SW480 (cell line): ENCODE results near the gene CYP2W1.
"Not testable (repeated sequence)": the region's sequence is repeated elsewhere in the genome, so short reads cannot be mapped to it uniquely, and the experiment has no call there.

ENCODE experiments used
- DNase-seq: peaks from one replicate; pipeline ENCODE4 v3.0.0-alpha.2; 2016; ENCODE audit warnings: low spot score

The CYP2W1 gene

DNA sequence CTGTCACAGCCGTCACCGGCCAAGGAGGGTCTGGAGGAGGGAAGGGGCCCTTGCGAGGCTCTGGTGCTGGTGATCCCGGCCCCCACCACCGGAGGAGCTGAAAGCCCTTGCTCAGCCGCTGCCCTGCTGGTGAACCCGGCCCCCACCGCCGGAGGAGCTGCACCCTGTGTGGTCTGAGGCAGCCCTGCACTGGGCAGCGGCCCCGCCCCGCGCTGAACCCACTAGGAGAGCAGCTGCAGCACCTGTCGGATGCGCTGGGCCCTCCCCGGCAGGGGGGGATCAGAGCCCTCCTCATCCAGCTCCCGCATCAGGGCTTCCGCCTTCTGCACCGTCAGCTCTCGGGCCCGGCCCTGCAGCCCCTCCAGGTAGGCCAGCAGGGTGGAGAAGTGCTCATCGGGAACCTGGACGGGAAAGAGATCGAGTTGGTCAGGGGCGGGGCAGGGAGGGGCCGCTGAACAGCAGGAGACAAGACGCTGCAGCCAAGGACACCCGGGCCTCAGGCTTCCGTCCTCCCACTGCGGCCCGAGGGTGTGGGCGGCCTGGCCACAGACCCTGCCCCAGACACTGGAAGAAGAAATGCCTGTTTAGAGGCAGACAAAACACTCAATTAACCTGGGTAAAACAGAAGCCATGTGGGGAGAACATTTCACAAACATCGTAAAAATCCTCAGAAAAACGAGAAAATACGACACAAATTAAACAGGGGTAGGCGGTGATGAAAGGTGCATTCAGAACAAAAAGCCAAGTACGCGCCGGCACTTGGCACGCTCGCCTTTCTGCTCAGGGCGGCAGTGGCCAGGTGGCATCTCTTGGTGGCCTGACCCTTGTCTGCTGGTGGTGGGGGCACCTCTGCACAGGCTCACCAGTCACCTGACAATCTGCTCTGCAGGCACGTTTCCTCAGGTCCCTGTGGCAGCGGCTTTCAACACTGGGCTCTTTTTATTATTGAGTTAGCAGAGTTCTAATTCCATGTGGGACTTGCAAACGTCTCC, 14.7 kb downstream of the CYP2W1 start:
- no peak for DNase-seq

DNA sequence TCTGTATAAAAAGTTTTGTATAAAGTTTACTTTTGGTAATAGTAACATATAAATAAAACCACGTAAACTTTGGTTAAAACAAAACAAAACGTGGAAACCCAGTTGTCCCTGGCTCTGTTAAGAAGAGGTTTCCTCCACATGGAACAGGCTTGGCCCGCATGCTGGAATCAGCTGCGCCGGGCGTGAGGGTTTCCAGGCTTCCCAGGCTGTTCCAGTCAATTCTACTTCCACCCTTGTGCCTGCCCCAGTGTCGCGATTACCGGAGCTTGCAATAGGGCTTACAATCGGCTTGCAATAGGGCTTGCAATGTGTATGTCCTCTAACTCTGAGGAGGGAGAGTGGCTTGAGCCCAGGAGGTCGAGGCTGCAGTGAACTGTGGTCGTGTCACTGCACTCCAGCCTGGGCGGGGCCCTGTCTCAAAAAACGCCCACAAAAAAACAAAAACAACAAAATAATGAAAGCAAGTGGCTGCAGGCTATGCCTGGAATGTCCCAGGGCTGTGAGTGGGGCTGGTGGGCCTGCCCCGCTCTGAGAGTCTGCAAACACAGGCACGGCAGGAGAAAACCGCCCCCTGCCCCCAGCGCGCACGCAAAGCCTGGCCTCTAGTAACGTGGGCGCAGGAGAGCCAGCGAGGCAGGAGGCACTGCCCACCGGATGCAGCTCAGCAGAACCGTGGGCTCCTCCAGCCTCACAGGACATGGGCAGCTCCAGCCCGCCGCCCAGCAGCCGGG, 16.3 kb downstream of the CYP2W1 start:
- no peak for DNase-seq

DNA sequence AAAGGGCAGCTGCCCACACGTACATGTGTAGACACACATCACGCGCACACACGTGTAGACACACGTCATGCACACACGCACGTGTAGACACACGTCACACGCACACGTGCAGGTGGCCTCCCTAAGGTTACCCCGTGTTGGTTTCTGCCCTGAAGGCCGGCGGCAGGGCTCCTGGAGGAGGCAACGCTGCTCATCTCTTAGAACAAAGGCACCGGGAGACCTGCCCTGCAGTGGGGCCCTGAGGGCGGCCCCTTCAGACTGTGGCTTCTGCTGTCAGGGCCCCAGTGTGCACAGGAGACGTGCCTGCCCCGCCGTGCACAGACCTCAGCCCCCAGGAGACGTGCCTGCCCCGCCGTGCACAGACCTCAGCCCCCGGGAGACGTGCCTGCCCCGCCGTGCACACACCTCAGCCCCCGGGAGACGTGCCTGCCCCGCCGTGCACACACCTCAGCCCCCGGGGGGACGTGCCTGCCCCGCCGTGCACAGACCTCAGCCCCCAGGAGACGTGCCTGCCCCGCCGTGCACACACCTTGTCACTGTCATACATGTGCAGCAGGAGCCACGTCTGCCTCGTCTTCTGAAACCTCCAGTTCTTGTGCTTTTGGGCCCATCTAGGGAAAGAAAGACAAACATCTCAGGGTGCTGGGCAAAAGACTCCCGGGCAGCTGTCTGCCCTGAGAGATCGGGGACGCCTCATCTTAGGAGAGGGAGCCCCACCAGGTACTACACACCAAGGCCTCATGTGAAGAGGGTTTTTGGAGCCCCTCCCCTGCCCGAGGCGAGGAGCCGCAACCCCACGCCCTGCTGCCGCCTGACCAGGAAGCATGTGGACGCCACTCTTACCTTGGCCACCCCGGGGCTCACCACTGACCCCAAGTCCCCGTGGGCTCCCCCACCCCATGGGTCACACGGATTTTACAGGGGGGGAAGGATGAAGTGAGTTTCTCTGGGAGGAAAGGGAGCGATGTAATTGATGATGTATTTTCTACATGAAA, 17.3 kb downstream of the CYP2W1 start:
- no peak for DNase-seq

DNA sequence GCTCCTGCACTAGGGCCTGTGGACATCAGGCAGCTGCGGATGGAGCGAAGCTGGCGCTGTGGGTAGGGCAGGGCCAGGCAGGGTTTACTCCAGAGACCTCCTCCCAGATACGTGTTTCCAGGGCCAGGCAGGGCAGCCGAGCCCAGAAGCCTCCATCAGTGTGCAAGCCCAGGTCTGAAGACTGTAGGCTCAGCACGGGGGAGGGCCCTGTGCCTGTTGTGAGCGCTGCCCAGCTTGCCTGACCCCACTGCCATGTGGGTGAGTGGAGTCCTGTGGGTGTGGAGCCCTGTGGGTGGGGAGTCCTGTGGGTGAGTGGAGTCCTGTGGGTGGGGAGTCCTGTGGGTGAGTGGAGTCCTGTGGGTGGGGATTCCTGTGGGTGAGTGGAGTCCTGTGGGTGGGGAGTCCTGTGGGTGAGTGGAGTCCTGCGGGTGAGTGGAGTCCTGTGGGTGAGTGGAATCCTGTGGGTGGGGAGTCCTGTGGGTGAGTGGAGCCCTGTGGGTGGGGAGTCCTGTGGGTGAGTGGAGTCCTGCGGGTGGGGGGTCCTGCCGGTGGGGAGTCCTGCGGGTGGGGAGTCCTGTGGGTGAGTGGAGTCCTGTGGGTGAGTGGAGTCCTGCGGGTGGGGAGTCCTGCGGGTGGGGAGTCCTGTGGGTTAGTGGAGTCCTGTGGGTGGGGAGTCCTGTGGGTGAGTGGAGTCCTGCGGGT, 18.2 kb downstream of the CYP2W1 start:
- not testable (repeated sequence) for DNase-seq

DNA sequence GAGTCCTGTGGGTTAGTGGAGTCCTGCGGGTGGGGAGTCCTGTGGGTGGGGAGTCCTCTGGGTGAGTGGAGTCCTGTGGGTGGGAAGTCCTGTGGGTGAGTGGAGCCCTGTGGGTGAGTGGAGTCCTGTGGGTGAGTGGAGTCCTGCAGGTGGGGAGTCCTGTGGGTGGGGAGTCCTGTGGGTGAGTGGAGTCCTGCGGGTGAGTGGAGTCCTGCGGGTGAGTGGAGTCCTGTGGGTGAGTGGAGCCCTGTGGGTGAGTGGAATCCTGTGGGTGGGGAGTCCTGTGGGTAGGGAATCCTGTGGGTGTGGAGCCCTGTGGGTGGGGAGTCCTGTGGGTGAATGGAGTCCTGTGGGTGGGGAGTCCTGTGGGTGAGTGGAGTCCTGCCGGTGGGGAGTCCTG, 19.0 kb downstream of the CYP2W1 start:
- not testable (repeated sequence) for DNase-seq

DNA sequence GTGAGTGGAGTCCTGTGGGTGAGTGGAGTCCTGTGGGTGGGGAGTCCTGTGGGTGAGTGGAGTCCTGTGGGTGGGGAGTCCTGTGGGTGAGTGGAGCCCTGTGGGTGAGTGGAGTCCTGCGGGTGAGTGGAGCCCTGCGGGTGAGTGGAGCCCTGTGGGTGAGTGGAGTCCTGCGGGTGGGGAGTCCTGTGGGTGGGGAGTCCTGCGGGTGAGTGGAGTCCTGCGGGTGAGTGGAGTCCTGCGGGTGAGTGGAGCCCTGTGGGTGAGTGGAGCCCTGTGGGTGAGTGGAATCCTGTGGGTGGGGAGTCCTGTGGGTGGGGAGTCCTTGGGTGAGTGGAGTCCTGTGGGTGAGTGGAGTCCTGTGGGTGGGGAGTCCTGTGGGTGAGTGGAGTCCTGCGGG, 19.5 kb downstream of the CYP2W1 start:
- not testable (repeated sequence) for DNase-seq

DNA sequence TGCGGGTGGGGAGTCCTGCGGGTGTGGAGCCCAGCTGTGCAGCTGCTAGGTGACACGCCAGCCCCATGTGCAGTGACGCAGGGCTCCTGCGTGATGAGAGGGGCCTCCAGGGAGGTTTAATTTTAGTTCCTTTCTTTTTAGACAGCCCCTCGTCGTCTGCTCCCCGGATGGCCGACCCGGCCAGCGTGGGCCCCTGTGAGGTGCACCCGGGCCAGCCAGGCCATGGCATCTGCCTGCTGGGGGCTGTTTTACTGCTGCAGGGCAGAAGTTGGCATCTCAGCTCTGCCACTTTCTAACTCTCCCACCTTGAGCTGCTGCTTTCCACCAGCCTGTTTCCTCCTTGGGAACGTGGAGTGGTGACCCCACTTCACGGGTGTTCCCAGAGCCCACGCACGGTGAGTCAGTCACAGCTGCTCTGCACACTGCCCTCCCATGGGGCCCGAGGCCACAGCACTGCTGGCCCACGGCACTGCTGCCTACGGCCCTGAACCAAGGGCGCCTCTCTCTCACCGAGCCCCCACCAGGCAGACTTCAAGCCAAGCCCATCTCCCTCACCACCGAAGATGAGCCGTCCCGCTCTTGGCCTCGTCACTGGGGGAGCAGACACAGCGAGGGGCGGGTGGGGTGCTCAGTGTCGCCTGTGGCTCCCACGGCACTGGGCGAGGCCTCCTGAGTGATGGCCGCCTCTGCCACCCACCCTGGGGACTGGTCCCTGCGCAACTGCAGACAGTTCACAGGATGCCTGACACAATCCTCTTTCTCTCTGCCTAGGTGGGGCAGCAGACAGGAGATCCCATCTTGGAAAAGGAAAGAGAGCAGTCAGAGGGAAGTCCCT, 21.3 kb downstream of the CYP2W1 start:
- no peak for DNase-seq

DNA sequence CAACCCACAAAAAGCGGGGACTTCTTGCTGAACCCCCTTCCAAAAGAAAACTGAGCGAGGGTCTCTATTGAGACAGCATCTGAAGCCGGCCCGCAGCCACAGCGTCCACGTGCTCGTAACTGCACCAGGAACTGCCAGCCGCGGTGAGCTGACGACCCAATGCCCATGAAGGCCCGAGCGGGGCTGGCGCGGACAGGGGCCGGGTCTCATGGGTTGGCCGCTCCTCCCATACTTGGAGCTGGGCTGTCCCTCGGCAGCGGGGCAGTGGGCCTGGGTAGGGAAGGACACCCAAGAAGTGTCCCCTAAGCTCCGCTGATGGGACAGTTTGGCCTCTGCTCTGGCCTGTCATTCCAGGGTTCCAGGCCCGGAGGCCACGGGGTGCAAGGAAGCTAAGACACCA, 22.3 kb downstream of the CYP2W1 start:
- DNase-seq: no peak

DNA sequence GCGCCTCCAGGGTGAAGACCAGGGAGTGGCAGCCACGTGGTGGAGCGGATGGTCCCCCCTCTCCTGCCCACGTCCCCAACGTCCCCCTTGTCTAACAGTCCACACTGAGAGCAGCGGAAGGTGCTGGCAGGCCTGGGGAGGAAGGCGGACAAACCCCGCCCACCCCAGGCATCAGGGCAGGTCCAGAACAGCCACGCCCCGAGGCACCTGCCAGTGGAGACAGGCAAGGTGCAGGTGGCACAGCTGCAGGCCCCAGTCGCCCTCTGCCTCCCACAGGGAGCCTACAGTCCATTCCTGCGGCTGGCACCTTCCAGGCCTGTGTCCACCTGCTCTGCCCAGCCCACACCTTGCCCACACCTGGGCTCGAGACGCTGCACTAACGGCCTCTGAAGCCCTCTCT, 24.9 kb downstream of the CYP2W1 start:
- peak; percentile 39 for DNase-seq

DNA sequence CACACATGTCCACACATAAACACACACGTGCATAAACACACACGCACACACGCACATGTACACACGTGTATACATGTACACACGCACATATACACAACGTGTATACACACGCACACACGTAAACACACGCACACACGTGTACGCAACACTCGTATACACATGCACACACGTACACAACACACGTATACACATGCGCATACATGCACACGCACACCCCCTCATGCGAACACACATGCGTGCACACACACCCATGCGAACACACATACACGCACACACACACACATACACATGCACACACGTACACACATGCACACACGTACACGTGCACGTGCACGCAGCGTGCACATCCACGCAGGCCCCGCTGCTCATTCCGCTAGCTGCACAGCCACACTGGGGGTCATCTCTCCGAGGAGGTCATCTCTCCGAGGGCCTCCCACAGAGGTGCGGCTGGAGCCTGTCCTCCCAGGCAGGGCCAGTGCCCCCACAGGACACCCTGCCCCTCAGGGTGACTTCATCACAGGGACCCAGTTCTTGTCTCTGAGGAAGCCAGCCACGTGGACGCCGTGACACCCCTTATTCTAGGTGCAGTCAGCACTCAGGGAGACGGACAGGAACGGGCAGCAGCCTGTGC, 25.9 kb downstream of the CYP2W1 start:
- no peak for DNase-seq

DNA sequence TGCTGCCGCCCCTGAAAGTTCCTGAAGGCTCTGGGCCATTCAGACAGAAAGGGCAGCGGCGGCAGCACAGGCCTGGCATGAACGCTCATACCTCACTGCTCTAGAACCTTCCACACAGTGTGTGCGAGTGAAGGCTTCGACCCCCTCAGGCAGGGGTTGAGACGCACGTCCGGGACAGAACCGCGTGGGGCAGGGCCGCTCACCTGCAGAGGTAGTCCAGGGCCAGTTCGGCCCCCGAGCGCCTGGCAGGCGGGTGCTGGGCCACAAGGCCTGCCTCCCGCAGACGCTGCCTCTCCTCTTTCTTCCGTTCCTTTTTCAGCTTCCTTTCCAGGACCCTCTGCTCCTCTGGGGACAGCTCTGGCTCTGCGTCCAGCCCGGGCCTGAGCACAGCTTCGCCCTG, 26.8 kb downstream of the CYP2W1 start:
- no peak for DNase-seq

DNA sequence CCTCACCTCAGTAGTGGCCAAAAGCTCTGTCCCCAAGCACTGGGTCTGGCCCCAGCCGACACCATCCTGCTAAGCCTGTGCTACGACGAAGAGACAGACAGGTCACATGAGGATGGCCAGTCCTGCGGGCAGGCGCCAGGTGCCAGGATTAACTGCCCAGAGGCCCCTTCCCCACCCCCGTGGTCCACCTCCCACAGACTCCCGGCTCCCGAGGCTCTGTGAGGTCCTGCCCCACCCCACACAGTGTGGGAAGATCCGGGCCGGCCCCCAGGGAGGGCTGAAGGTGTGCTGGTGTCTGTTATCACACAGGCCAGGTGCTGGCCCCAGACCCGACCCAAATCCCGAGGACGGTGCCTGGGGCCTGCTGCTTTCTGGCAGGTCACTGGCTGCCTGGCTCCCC, 27.2 kb downstream of the CYP2W1 start:
- no peak for DNase-seq

DNA sequence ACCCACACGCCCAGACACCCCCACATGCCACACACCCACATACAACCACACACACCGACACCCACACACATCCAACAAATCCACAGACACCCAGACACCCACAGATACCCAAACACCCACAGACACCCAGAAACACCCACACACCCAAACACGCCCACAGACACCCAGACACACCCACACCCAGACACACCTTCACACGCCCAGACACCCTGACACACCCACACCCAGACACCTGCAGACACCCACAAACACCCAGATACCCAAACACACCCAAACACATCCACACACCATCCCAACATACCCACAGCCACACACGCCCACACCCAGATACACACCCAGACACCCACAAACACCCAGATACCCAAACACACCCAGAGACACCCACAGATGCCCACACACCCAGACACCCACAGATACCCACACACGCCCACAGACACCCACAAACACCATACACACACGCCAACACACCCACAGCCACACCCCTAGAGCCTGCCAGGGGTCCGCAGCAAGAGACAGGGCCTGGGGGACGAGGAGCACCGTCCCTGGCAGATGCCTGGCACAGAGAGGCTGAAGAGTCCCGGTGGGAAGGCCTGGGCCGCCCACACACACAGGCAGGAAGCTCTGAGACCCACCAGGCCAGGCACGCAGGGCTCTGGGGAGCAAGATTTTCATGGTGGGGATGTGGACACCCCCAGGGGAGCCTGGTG, 28.5 kb downstream of the CYP2W1 start:
- no peak for DNase-seq

DNA sequence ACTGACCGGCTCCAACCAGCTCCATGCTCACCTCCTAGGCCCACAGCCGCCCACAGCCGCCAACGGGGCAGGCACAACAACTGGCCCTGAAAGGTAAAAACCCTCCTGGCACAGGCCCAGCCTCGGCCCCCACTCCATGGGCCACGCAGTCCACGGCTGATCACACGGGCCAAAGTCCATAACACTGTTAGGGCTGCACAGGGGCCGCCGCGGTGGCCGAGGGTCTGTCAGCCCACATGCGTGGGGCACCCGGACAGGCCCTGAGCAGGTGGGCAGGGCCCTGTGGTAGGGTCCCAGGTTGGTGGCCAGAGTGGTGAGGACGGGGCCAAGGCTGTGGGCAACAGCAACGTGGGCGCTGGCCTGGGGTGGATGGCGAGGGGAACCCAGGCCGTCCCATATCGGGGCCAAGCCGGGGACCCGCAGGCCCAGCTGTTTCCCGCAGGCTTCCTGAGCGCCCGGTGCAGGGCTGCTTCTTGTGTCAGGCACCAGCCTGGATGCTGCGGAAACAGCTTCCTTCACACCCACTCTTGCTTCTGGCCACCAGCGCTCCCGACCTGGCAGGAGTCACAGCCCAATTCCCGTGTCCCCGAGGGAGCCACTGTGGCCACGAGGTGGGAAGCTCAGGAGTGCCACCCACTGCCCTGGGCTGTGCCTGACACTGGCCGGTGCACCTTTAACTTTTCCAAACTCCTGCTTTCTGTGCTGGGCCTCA, 29.2 kb downstream of the CYP2W1 start:
- DNase-seq: no peak

DNA sequence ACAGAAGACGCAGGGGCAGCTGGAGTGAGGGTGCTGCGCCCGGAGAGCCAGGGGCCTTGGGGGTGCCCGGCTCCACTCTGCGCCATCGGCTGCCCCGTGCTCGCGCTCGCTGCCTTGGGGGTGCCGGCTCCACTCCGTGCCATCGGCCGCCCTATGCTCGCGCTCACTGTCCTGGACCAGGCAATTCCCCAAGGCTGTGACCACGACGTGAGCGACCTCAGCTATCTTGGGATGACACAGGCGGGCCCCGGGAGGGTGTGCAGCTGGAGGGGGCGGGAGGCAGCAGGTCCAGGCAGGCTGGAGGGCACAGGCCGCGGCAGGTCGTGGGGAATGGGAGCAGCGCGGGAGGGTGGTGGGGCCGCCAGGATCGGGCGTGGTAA, 29.7 kb downstream of the CYP2W1 start:
- DNase-seq: no peak

DNA sequence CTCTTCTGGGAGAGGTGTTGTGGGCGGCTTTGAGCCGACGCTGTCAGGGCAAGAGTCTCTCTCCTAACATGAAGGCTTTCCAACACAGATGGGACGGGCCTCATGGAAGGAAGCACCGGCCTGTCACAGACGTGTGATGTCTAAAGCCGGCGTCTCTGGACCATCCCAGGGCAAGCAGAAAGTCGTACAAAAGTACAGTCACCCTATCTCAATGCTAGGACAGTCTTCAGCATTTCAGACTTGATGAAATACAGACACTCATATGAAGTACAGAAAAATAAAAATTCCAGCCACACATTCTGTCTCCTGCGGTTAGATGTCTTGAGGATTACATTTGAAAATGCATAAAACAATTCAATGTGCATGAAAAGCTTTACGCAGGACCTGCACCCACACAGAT, 30.6 kb downstream of the CYP2W1 start:
- DNase-seq: no peak

DNA sequence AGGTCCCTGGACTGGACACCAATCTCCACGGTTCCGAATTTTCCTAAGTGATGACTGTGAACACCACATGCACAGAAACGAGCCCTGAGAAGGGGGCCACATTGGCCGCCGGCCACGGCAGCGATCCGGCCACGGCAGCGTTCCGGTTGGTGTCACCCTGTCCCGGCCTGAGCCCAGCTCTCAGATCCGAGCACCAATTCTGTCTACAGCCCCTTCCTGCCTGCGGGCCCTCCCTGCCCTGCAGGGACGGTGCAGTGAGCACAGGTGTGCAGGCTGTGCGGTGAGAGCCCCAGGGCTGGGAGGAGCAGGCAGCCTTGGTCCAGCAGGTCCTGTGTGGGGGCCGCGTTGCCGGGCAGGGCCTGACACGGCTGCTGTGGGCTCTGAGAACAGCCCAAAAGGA, 31.7 kb downstream of the CYP2W1 start:
- DNase-seq: no peak
